GM08714 (cell line): ENCODE data around the gene LRIG3.
"Not testable (repeated sequence)": the region's sequence is repeated elsewhere in the genome, so short reads cannot be mapped to it uniquely, and the experiment has no call there.

Source experiments
- H3K4me3 ChIP-seq: fragments of 200-500 bp; sonication (Bioruptor generic); 2 replicates; pipeline ENCODE4 v1.5.1; 2014; ENCODE audit warnings: mild to moderate bottlenecking, low read length, inconsistent platforms
- ZNF274 ChIP-seq: IDR thresholded peaks from 2 replicates; pipeline ENCODE4 v1.6.1; 2012; ENCODE audit warnings: mild to moderate bottlenecking, low read depth, low read length

LRIG3 gene

DNA sequence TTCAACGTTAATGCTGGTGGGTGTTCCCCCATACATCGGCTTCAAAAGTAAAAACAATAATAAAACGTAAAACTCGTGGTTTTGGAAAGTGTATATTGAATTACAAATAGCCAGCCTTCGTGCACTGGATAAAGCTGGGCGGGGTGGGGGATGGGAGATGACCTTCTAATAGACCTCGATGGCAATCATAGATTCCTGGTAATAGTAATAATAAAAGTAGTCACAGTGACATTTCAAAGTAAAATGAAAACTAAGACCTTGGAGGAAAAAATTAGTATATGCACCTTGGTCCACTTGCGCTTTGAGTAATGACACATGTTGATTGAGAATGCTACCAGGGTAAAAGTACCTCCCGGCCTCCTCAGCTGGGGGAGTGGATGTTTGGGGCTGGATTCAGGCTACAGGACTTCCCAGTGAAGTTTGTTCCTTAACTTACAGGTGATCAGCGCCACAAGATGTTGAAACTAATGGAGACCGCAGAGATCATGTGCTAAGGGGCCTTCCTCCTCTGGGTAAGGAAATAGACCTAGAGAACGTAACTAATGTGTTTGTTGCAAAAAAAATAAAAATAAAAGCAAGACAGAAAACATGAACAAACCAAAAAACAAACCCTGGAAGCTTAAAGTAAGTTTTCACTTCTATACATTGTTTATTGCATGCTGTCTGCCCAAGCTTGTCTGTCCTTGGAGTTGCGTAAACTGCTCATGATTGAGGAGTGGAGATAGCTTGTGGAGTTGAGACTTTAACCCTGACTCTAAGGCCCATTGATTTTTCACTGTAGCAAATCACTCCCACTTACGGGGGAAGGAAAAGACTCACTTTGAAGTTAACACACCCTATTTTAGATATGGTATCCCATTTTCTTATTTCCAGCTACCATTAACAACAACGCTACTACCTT is 907 bp upstream of the LRIG3 start:
- no peak for TF ChIP-seq ZNF274
- peak overlapping the region; percentile 84; the same call in 1 of the 2 replicates for H3K4me3 ChIP-seq

DNA sequence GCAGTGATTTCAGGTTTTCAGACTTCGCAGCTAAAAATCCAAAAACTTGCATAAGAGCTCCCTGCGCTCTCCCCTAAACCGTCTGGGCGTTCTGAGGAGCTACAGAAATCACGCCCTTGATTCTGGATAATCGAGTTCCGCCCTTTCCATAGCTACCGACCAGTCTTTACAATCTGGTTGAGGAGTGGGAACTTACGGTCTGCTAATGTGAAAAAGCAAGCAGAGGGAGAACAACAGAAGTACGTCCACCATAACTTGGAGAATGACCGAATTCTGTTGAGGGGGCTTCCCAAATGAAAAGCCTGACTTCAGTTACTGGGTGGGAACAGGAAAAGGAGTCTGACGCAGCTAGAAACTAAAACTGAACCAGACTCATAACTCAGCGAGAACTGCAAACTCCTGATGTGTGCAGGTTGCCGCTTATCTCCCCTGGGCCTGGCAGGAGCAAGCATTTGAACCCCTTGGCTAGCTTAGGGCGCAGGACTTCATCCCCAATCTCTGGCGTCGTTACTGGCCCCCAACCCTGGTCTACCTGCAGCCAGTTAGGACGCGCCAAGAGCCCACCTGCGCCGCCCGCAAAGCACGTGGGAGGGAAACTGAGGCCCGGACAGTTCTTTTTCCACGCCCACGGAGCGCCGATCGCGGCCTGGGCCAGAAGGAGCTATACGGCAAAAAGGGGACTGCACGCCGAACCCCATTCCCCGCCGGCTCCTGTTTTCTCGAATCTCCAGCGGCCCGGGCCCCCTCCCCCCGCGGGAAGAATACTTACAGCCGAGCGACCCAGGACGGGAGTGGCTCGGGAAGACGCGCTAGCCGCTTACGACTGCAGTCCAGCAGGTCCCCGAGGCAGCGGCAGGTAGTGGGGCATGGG is 838 bp downstream of the LRIG3 start:
- peak overlapping the region; percentile 84 for H3K4me3 ChIP-seq
- no peak for TF ChIP-seq ZNF274

GRCh38 chr12:58918469-58918844 is 1.8 kb downstream of the LRIG3 start:
- peak overlapping the region; percentile 84; the same call in 1 of the 2 replicates for H3K4me3 ChIP-seq
- no peak for TF ChIP-seq ZNF274

DNA sequence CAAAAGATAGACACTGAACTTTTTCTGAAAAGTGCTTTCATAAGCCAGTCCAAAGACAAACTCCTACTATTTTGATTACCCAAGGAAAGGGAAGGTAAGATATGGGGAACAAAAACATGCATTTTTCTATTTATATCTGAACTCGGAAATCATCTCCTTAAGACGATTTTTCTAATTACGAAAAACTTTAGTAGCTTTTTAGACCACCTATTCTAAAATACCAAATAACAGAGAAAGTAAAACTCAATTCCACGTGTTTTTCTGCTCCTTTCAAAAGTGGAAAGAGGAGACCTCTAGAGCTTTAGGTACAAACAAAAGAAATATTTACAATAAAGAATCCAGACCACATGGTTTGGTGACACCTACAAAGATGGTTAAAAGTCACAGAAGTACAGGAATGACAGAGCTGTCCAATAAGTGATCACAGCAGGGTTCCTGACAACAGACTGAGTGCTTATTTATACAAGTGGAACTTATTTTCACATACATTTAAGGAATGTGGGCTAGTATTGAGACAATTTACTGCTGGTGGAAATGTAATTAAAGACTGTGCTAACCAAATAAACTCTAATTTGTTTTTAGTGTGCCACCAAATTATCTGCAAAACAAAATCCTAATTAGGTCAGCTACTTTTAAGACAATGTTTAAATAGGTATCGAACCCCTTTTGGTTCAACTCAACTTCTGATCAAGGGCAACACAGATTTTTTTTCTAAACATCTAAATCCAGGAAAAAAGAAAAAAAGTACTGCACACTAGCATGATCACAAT is 2.4 kb downstream of the LRIG3 start:
- H3K4me3 ChIP-seq = peak overlapping the region; percentile 84; the same call in 1 of the 2 replicates
- no peak for TF ChIP-seq ZNF274

DNA sequence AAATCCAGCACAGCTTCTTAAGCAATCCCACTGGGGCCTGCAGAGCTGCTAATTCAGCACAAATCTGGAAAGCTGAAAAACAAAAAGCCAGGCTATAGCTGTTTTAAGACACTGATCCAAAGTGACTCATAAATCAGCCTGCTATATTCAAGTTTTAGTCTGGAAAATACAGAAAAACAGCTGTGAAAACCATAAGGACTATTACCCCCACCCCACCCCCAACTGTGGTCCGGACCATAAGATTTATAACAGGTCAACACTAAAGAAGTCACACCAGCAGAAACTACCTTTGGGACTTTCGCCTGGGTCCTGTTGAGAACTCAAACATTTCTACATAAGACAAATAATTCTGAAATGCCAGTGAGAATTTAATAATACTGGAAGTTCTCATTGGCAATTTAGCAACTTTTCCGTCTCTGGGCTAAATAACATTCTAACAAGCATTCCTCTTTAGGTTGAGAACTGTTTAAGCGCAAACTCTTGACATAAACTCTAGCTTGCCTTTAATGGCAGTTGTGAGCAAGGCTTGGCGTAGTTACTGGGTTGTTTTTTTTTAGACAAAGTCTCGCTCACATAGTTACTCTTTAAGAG is 3.3 kb downstream of the LRIG3 start:
- no peak overlapping the region; the same call in 1 of the 2 replicates for H3K4me3 ChIP-seq
- no peak for TF ChIP-seq ZNF274

- TF ChIP-seq ZNF274 = no peak
- no peak overlapping the region for H3K4me3 ChIP-seq
Observed at GRCh38 chr12:58916161-58916621, 4.1 kb downstream of the LRIG3 start.

- no peak for TF ChIP-seq ZNF274
- no peak overlapping the region; the same call in 1 of the 2 replicates for H3K4me3 ChIP-seq
Observed at GRCh38 chr12:58915634-58916033, 4.7 kb downstream of the LRIG3 start.

DNA sequence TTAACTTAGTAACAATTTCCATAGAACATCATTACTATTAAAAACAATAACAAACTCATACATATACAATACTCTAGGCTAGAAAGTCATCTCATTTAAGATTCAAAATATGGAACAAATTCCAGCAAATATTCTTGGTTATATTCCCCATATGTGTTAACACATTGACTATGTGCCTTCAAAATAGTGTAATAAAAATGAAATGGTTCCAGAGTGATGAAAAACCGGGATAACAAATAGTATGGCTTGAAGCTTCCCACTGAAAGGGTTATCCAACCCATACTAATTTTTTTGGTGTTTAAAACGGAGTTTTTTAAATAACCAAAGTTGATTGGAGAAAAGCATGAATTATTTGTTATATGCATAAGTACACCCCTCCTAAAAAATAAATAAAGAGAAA is 5.3 kb downstream of the LRIG3 start:
- no peak overlapping the region; the same call in 1 of the 2 replicates for H3K4me3 ChIP-seq
- TF ChIP-seq ZNF274 = no peak

DNA sequence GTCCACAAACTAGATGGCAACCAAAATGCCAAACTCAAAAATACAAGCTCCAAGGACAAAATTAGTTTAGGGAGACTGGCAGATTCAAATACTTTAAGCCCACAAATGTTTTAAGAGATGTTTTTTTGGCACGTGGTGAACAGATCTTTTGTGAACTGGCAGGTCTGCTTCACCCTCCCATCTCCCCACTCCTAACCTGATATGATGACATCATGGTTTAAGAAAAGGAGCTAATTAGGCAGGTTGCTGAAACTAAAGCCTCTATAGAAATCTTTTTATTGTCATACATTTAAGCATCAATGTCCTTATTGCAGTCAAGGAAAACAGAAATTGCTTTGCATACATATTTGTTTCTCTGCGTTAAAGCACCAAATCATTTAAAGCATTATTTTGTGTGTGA is 5.8 kb downstream of the LRIG3 start:
- TF ChIP-seq ZNF274 = no peak
- H3K4me3 ChIP-seq = no peak overlapping the region

DNA sequence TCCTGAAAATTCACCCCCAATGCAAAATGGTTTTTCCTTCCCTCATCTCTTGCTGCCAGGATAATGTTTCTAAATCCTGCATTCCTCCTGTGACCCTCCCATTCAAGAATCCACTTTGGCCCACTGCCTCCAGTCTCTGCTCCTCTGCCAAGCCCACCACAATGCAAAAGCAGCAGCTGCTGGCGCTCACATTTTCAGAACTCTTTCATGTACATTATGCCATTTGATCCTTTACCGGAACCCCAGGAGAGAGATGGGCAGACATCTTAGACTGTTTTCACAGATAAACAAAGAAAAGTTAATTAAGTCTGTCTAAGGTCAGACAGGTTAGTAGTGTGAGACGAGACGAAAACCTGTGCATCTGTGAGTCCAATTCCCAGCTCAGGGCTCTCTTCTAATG is 12.9 kb downstream of the LRIG3 start:
- TF ChIP-seq ZNF274 = no peak
- H3K4me3 ChIP-seq = no peak overlapping the region

DNA sequence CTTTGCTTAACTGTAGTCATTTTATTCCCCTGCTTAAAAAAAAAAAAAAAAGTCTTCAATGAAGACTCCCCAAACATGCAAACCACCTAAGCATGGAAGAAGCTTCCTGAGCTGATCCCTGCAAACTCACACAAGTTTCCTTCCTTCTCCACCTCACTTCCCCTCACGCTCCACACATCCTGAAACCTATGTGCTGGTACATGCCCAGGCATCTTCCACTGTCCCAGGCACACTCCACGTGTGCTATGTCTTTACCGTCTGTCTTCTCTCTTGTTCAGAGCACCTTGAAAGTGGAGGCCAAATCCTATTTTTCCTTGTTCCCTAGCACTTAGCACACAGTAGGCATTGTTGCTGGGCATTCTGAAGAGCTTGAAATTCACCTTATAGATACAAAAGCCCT is 13.4 kb downstream of the LRIG3 start:
- H3K4me3 ChIP-seq = no peak overlapping the region
- no peak for TF ChIP-seq ZNF274

DNA sequence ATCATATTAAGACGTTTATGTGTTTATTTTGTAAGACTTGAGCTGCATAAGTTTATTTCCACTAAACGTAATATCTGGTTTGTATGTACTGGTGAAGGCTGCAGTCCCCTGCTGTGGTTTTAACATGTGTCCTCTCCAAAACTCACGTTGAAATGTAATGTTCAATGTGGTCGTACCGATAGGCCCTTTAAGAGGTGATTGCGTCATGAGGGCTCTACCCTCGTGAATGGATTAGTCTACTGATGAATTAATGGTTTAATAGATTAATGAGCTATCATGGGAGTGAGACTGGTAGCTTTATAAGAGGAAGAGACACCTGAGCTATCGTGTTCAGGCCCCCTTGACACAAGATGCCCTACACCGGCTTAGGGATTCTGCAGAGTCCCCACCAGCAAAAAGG is 14.9 kb downstream of the LRIG3 start:
- no peak overlapping the region for H3K4me3 ChIP-seq
- no peak for TF ChIP-seq ZNF274

- not testable (repeated sequence) for H3K4me3 ChIP-seq
Observed at GRCh38 chr12:58902726-58903125, 17.6 kb downstream of the LRIG3 start.

DNA sequence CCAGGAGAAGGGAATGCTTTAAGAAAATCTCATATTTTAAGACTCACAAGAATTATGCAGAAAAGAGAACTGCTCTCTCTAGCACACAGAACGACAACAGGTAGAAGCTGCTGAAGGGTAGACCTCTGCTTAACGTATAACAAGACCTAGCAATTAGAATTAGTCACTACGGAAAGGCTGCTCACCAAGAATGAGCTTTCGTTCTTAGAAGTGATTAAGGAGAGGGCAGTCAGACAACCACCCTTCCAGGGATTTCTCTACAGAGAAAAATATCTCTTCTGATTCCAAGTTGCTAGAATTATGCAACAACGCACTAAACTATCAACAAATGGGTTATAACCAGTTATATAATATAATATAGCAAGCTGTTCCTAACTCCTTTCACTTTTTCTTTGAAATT is 18.6 kb downstream of the LRIG3 start:
- TF ChIP-seq ZNF274 = no peak
- no peak overlapping the region for H3K4me3 ChIP-seq
